A549 (cell line): ENCODE data around the gene CLSTN1. TPM values are rescaled to one million over a fixed set of nuclear protein-coding genes. Genes with fewer than 3 reads are reported as not detected.

ENCODE experiments used
- ATAC-seq, 2 experiments: fragments of 200-7000 bp in 1 of 2; fragments of >200 bp in 1 of 2; cut with Nextera tagmentation in 1 of 2; cut with Tn5 transposase in 1 of 2; 3 replicates each; pipeline versions ENCODE4 v1.8.0 to v1.9.1; 2018 to 2020; ENCODE audit warnings: mild to moderate bottlenecking in 1 of 2, moderate library complexity in 1 of 2
- CTCF ChIA-PET: fragments of 300-600 bp; sonication (Branson Sonifier 250); formaldehyde crosslinking; extraction: SDS; loops from one replicate; lab custom pipeline; 2021; ENCODE audit warnings: antibody characterized with exemption, inconsistent platforms; lab: Yijun Ruan, JAX
- POLR2A ChIA-PET: fragments of 350-600 bp; formaldehyde crosslinking; extraction: SDS; loops from one replicate; lab custom pipeline; 2021; ENCODE audit warnings: antibody characterized with exemption, inconsistent platforms; lab: Yijun Ruan, JAX
- DNase-seq, 2 experiments: peaks; one replicate each; pipeline versions ENCODE4 v3.0.0 to v3.0.0-alpha.2; 2011 to 2016; ENCODE audit warnings: low read depth in 1 of 2, low spot score in 1 of 2
- FAIRE-seq: peaks from 2 replicates; lab custom pipeline; 2011; peaks lifted over from hg19 to GRCh38; lab: Jason Lieb, UNC
- H3K27ac ChIP-seq, 2 experiments: fragments of >200 bp; sonication (Bioruptor Twin); formaldehyde crosslinking; 3 replicates each; pipeline ENCODE4 v1.5.1; 2016 to 2017
- H3K4me1 ChIP-seq: fragments of >200 bp; sonication (Bioruptor Twin); formaldehyde crosslinking; 3 replicates; pipeline ENCODE4 v1.6.1; 2016
- H3K4me2 ChIP-seq: fragments of >200 bp; sonication (Bioruptor Twin); formaldehyde crosslinking; 3 replicates; pipeline ENCODE4 v1.6.1; 2016
- H3K4me3 ChIP-seq: fragments of >200 bp; sonication (Bioruptor Twin); formaldehyde crosslinking; 3 replicates; pipeline ENCODE4 v1.5.1; 2016
- H3K9me3 ChIP-seq: fragments of >200 bp; sonication (Bioruptor Twin); formaldehyde crosslinking; 3 replicates; pipeline ENCODE4 v1.6.1; 2016
- ESRRA ChIP-seq: fragments of 150-350 bp; IDR thresholded peaks from 2 replicates; pipeline ENCODE4 v1.6.1; 2014; ENCODE audit warnings: mild to moderate bottlenecking, low read length, borderline replicate concordance
- HOXA7 ChIP-seq: fragments of 250-450 bp; sonication (Bioruptor Pico); IDR thresholded peaks from 2 replicates; pipeline ENCODE4 v1.5.0; 2020; ENCODE audit warnings: mild to moderate bottlenecking, moderate library complexity
- HOXB13 ChIP-seq: fragments of 250-450 bp; sonication (Bioruptor Pico); IDR thresholded peaks from 2 replicates; pipeline ENCODE4 v1.5.0; 2020; ENCODE audit warnings: low read depth, mild to moderate bottlenecking, moderate library complexity
- NFE2L2 ChIP-seq: fragments of 150-350 bp; conservative IDR thresholded peaks from 2 replicates; pipeline ENCODE4 v1.6.1; 2014; ENCODE audit warnings: low read length
- PHF8 ChIP-seq: fragments of 200-600 bp; sonication (generic); IDR thresholded peaks from 2 replicates; pipeline ENCODE4 v1.6.1; 2016; ENCODE audit warnings: low read depth, mild to moderate bottlenecking, antibody characterized with exemption, moderate library complexity, borderline replicate concordance
- RAD21 ChIP-seq, 2 experiments: fragments of >200 bp in 1 of 2; sonication (Bioruptor Twin) in 1 of 2; formaldehyde crosslinking in 1 of 2; IDR thresholded peaks in 1 of 2; conservative IDR thresholded peaks in 1 of 2; 2 replicates in 1 of 2; 3 replicates in 1 of 2; pipeline ENCODE4 v1.6.1; 2012 to 2018; ENCODE audit warnings: inconsistent platforms in 1 of 2
- ZFP36 ChIP-seq: fragments of 450-650 bp; IDR thresholded peaks from 2 replicates; pipeline ENCODE4 v1.6.1; 2014; ENCODE audit warnings: borderline replicate concordance; ENCODE audit not compliant: partially characterized antibody
- ZSCAN20 ChIP-seq: fragments of 250-450 bp; sonication (Bioruptor Pico); IDR thresholded peaks from 2 replicates; pipeline ENCODE4 v1.8.0; 2022; ENCODE audit warnings: mild to moderate bottlenecking, moderate library complexity
- WGBS: methylation state at CpG from one replicate; pipeline ENCODE4 v1.1.6; 2017; ENCODE audit errors: missing lambda C conversion rate; 5-methylcytosine and 5-hydroxymethylcytosine counted together
- polyA plus RNA-seq, 4 experiments: library from polyadenylated mRNA; depleted of rRNA in 3 of 4; stranded (reverse); fragments of >200 nt; fragmentation: RNase III in 1 of 4; extraction: RNeasy Plus Mini Kit Qiagen cat#74134 plus additional on column Dnase treatment in 1 of 4; gene quantifications; 2 replicates in 3 of 4; 3 replicates in 1 of 4; pipeline ENCODE4 v1.2.3, GENCODE V29; 2011 to 2017
- TF ChIP-seq, protein P1 (sequence below): fragments of 250-450 bp; sonication (Bioruptor Pico); IDR thresholded peaks from 2 replicates; pipeline ENCODE4 v1.5.0; 2021; ENCODE audit warnings: mild to moderate bottlenecking, moderate library complexity, borderline replicate concordance
- TF ChIP-seq, protein P2 (sequence below): fragments of 150-350 bp; IDR thresholded peaks from 2 replicates; pipeline ENCODE4 v1.6.1; 2014; ENCODE audit warnings: low read depth, mild to moderate bottlenecking, low read length
- TF ChIP-seq, protein P3 (sequence below): fragments of >200 bp; sonication (Bioruptor Twin); formaldehyde crosslinking; IDR thresholded peaks from 2 replicates; pipeline ENCODE4 v1.6.1; 2016
- TF ChIP-seq, protein P4 (sequence below): fragments of 200-600 bp; sonication (generic); IDR thresholded peaks from 2 replicates; pipeline ENCODE4 v1.6.1; 2016; ENCODE audit warnings: antibody characterized with exemption, mild to moderate bottlenecking, moderate library complexity
- TF ChIP-seq, protein P5 (sequence below): IDR thresholded peaks from 2 replicates; pipeline ENCODE4 v1.6.1; 2012

Gene CLSTN1
- polyA plus RNA-seq, 2 of the 4 experiments (the other 2 are of a cell fraction), result 27.3 to 56.1 TPM

DNA sequence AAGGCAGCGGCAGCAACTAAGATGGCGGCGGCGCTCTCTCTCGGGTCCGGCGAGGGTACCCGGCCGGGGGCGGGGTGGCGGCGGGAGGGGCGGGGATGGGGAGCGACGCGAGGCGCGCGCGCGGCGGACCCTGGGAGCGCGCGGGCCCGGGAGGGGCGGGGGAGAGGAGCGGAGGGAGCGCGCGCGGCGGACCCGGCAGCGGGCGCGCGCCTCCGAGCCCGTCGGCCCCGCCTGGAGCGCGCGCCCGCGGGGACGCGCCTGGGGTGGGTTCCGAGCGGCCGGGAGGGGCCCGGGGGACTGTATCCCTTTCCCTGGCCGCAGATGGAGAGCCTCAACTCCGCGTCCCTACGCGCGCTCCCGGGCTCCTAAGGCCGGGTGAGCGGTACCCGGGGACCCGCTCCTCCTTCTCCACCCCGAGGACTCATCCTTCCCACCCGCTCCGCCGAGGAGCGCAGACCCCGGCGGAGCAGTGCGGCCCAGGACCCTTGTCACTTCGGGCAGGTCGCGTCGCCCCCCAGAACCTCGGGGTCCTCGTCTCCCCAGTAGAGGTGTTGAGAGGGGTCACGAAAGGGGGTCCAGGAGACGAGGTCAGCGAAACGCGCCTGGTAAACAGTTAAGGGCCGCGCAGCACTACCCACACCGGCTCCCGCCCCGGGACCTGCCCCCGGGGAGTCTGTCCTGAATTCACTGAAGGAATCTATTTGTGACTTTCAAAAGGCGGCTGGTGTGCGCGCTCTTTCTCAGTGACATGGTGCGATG lies at the start of gene CLSTN1 (continued):
- TF ChIP-seq, protein P1, sequence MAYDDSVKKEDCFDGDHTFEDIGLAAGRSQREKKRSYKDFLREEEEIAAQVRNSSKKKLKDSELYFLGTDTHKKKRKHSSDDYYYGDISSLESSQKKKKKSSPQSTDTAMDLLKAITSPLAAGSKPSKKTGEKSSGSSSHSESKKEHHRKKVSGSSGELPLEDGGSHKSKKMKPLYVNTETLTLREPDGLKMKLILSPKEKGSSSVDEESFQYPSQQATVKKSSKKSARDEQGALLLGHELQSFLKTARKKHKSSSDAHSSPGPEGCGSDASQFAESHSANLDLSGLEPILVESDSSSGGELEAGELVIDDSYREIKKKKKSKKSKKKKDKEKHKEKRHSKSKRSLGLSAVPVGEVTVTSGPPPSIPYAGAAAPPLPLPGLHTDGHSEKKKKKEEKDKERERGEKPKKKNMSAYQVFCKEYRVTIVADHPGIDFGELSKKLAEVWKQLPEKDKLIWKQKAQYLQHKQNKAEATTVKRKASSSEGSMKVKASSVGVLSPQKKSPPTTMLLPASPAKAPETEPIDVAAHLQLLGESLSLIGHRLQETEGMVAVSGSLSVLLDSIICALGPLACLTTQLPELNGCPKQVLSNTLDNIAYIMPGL (CRISPR knock-in tag), result no peak
- TF ChIP-seq, all 56 proteins: peak for 4

DNA sequence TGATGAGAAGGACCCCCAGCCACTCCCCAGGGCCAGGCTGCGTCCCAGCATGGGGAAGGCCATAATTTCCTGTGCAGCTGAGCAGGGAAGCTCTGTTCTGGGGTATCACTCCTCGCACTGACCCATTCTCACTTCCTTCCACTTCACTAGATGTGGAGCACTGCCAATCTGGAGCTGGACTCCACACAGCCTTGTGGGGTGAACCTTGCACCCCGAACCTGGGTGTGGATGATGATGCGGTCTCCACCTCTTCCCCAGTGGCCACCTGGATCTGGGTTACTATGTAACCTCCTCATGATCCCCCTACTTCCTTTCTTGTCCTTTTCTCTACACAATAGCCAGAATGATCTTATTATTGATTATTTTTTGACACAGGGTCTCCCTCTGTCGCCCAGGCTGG lies 49.6 kb upstream of the CLSTN1 start:
- Histone ChIP-seq H3K4me2 (no peak overlapping the region), H3K4me1 (peaks cover 3% of the 10 kb centered on the region; the same call in 1 of the 3 replicates), H3K4me3 (no peak overlapping the region), H3K9me3 (no peaks in the 10 kb centered on the region), H3K27ac (no peak overlapping the region)
- TF ChIP-seq, protein P2, sequence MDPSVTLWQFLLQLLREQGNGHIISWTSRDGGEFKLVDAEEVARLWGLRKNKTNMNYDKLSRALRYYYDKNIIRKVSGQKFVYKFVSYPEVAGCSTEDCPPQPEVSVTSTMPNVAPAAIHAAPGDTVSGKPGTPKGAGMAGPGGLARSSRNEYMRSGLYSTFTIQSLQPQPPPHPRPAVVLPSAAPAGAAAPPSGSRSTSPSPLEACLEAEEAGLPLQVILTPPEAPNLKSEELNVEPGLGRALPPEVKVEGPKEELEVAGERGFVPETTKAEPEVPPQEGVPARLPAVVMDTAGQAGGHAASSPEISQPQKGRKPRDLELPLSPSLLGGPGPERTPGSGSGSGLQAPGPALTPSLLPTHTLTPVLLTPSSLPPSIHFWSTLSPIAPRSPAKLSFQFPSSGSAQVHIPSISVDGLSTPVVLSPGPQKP, result no peak
- TF ChIP-seq, protein P3, sequence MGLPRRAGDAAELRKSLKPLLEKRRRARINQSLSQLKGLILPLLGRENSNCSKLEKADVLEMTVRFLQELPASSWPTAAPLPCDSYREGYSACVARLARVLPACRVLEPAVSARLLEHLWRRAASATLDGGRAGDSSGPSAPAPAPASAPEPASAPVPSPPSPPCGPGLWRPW, result no peak
- no peak for TF ChIP-seq ZSCAN20 (CRISPR knock-in tag)
- TF ChIP-seq HOXB13, result no peak
- TF ChIP-seq, protein P4, sequence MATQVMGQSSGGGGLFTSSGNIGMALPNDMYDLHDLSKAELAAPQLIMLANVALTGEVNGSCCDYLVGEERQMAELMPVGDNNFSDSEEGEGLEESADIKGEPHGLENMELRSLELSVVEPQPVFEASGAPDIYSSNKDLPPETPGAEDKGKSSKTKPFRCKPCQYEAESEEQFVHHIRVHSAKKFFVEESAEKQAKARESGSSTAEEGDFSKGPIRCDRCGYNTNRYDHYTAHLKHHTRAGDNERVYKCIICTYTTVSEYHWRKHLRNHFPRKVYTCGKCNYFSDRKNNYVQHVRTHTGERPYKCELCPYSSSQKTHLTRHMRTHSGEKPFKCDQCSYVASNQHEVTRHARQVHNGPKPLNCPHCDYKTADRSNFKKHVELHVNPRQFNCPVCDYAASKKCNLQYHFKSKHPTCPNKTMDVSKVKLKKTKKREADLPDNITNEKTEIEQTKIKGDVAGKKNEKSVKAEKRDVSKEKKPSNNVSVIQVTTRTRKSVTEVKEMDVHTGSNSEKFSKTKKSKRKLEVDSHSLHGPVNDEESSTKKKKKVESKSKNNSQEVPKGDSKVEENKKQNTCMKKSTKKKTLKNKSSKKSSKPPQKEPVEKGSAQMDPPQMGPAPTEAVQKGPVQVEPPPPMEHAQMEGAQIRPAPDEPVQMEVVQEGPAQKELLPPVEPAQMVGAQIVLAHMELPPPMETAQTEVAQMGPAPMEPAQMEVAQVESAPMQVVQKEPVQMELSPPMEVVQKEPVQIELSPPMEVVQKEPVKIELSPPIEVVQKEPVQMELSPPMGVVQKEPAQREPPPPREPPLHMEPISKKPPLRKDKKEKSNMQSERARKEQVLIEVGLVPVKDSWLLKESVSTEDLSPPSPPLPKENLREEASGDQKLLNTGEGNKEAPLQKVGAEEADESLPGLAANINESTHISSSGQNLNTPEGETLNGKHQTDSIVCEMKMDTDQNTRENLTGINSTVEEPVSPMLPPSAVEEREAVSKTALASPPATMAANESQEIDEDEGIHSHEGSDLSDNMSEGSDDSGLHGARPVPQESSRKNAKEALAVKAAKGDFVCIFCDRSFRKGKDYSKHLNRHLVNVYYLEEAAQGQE, result no peak
- TF ChIP-seq PHF8, result no peak
- TF ChIP-seq NFE2L2, result no peak
- TF ChIP-seq ZFP36, result no peak
- TF ChIP-seq HOXA7, result no peak
- TF ChIP-seq RAD21 (conservative IDR thresholded peaks at IDR 0.05 in 1 of 2, IDR thresholded peaks at IDR 0.05 in 1 of 2), result no peak
- TF ChIP-seq, protein P5, sequence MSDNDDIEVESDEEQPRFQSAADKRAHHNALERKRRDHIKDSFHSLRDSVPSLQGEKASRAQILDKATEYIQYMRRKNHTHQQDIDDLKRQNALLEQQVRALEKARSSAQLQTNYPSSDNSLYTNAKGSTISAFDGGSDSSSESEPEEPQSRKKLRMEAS, result no peak
- TF ChIP-seq ESRRA, result no peak
- POLR2A ChIA-PET, result no interaction called here
- WGBS, result 89% methylated on average over 5 of the region's 5 CpGs
- FAIRE-seq (no peak), DNase-seq (no peak), ATAC-seq (no peak)
- CTCF ChIA-PET, result interaction anchor here (0.5 to 4.8 kb wide), 14 partner anchors 11 to 557 kb away, joined by 3 to 52 read pairs (median 5); partner anchors contain the start of gene CENPS
